Loucy (cell line): ENCODE measurements around the gene NAA20.

Source experiments
- EZH2phosphoT487 ChIP-seq: fragments of 200-600 bp; IDR thresholded peaks from 2 replicates; pipeline ENCODE4 v1.6.1; 2018; ENCODE audit warnings: antibody characterized with exemption, mild to moderate bottlenecking, moderate library complexity, borderline replicate concordance
- TF ChIP-seq, protein P1 (sequence below): fragments of 200-600 bp; sonication (generic); conservative IDR thresholded peaks from 2 replicates; pipeline ENCODE4 v1.5.1; 2014; ENCODE audit warnings: mild to moderate bottlenecking, antibody characterized with exemption, low read length

DNA sequence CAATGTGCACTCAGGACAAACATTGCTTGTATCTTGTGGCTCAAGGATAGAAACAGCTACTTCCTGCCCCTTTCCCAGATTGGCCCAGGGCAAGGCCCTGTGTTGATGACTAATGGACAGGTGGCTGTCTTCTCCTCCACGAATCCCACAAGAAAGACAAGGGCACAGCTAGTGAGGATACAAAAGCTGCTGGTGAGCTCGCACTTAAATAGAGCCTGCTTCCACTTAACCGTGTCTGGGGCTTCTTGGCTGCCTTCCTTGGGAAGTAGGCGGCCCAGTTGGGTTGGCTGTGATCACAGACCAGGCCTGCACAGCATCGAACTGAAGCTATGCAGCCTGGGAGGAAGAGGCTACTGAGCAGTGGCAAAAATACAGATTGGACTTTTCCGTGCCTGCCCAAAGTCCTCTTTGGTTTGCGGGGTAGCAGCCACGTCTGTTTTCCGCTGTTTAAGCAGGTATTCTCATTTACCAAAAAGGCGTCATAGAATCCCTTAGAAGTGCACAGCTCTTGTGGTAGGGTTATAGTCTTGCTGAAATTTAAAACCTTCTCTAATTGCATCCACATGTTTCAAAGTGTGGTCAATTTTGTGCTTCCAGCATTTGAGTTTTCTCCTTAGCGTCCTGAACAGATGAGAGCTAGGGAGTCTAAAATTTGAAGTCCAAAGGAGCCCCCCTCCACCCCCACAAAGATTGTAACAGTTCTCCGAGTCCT is 23.0 kb upstream of the NAA20 start:
- TF ChIP-seq, protein P1, sequence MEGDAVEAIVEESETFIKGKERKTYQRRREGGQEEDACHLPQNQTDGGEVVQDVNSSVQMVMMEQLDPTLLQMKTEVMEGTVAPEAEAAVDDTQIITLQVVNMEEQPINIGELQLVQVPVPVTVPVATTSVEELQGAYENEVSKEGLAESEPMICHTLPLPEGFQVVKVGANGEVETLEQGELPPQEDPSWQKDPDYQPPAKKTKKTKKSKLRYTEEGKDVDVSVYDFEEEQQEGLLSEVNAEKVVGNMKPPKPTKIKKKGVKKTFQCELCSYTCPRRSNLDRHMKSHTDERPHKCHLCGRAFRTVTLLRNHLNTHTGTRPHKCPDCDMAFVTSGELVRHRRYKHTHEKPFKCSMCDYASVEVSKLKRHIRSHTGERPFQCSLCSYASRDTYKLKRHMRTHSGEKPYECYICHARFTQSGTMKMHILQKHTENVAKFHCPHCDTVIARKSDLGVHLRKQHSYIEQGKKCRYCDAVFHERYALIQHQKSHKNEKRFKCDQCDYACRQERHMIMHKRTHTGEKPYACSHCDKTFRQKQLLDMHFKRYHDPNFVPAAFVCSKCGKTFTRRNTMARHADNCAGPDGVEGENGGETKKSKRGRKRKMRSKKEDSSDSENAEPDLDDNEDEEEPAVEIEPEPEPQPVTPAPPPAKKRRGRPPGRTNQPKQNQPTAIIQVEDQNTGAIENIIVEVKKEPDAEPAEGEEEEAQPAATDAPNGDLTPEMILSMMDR: no peak
- TF ChIP-seq EZH2phosphoT487: no peak
